Large intestine (tissue), 3 donors: Measurements from ENCODE around the gene EMC9. TPM values are rescaled to one million over a fixed set of nuclear protein-coding genes. Genes with fewer than 3 reads are reported as not detected.

Experiments used
- DNase-seq, 2 donors: peaks; one replicate each; pipeline versions ENCODE4 v3.0.0 to v3.0.0-alpha.2; 2013
- H3K27ac ChIP-seq: one replicate; pipeline ENCODE4 v1.5.1; 2013; ENCODE audit warnings: low read length
- H3K27me3 ChIP-seq: 2 replicates; pipeline ENCODE4 v1.6.1; 2013; ENCODE audit warnings: low read length; ENCODE audit not compliant: control insufficient read depth, insufficient read depth
- H3K36me3 ChIP-seq: 2 replicates; pipeline ENCODE4 v1.6.1; 2013; ENCODE audit warnings: low read length; ENCODE audit not compliant: control insufficient read depth, insufficient read depth
- H3K4me1 ChIP-seq: one replicate; pipeline ENCODE4 v1.6.1; 2013; ENCODE audit warnings: low read length; ENCODE audit not compliant: control insufficient read depth, insufficient read depth
- H3K4me3 ChIP-seq: one replicate; pipeline ENCODE4 v1.5.1; 2013; ENCODE audit warnings: low read length
- H3K9me3 ChIP-seq: one replicate; pipeline ENCODE4 v1.6.1; 2013; ENCODE audit warnings: mild to moderate bottlenecking, low read depth, low read length, moderate library complexity; ENCODE audit not compliant: control insufficient read depth
- WGBS: methylation state at CpG from one replicate; pipeline ENCODE4 v1.1.5; 2013; ENCODE audit warnings: low lambda C conversion rate; ENCODE audit not compliant: insufficient coverage; 5-methylcytosine and 5-hydroxymethylcytosine counted together
- polyA plus RNA-seq: library from polyadenylated mRNA; unstranded; fragments of 120-200 nt; gene quantifications from one replicate; pipeline ENCODE4 v1.2.1, GENCODE V29; 2013

EMC9 gene
- polyA plus RNA-seq, 1 donor = 33.9 TPM

DNA sequence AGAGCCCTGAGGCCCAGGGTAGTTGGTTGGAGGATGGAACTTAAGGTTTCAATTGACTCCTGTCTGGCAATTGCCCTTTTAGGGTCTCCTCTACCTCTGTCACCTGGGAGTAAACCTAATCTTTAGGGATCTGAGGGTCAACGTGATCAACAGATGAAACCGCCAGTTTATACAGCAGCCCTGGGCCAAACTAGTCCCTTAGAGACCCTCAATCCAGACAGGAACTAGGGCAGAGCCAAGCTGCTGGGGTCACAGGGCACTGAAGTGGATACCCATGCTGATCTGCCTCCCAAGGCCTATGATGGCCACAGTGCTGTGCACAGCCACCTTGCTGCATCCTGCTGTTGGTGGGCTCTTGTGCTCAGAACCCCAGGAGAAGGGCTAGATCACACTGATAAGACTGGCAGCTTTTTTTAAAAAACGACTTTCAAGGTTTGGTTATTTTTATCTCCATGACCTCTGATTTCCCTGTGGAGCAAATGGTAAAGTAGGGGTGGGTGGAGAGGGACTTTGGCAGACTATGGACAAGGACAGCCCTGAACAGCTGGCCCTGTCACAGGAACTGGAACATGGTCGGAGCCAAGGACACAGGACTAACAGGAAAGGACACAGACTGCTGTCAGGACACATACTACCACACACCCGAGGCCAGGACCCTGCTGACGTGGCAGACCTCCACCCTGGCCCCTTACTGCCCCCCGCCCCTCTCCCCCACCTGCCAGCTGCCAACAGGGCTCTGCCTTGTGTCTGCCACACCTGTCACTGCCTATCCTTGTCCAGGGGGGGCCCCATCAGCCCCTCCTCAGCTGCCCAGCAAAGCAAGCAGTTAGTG, 10.5 kb downstream of the EMC9 start:
- peaks cover 5% of the 10 kb centered on the region for H3K4me1 ChIP-seq
- no peak overlapping the region for H3K4me3 ChIP-seq
- peaks cover 3% of the 10 kb centered on the region for H3K36me3 ChIP-seq
- no peak overlapping the region for H3K27ac ChIP-seq
- no peaks in the 10 kb centered on the region for H3K9me3 ChIP-seq
- DNase-seq = no peak
- no peaks in the 10 kb centered on the region for H3K27me3 ChIP-seq
- WGBS = no CpG with 5 or more reads among the region's 7 CpGs

DNA sequence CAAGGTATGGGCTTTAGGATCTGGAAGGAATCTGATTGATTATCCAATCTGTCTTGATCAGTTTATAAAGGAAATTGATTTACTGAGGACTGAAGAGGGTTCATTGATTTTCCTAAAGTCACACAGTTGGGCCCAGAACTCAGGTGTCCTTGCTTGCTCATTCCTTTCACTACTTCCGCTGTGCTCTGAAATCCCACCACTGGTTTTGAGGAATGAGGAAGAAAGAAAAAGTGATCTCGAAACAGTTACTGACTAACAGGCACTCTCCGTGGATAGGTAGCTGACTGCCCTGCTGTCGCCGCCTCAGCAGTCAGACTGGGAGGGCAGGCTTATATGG, 11.0 kb downstream of the EMC9 start, which contains the start of gene FITM1:
FITM1 (plus strand) TSS at position 280 of the 337 bp plus-strand sequence. CDS start 905 bp downstream, outside the sequence.
- no CpG with 5 or more reads among the region's 5 CpGs for WGBS
- Histone ChIP-seq H3K4me3 (no peak within 1 kb of the TSS), H3K36me3 (peaks cover 3% of the 10 kb centered on the region), H3K27me3 (no peaks in the 10 kb centered on the region), H3K9me3 (no peaks in the 10 kb centered on the region), H3K4me1 (peaks cover 2% of the 10 kb centered on the region), H3K27ac (no peak within 1 kb of the TSS)
- no peak for DNase-seq

DNA sequence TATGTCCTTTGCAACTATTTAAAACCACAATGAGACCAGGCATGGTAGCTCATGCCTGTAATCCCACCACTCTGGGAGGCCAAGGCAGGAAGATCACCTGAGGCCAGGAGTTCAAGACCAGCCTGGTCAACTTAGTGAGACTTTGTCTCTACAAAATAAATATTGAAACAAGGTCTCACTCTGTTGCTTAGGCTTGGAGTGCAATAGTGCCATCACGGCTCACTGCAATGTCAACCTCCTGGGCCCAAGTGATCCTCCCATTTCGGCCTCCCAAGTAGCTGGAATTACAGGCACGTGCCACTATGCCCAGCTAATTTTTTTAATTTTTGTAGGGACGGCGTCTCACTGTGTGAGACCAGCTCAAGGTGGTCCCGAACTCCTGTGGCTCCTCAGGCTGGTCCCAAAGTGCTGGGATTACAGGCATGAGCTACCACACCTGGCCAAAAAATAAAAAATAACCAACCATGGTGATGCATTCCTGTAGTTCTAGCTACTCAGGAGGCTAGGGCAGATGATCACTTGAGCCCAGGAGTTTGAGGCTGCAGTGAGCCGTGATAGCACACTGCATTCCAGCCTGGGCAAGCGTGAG, 11.9 kb downstream of the EMC9 start:
- H3K27ac ChIP-seq = no peak overlapping the region
- DNase-seq = no peak
- peaks cover 3% of the 10 kb centered on the region for H3K36me3 ChIP-seq
- no CpG with 5 or more reads among the region's 8 CpGs for WGBS
- no peaks in the 10 kb centered on the region for H3K9me3 ChIP-seq
- H3K4me3 ChIP-seq = no peak overlapping the region
- no peaks in the 10 kb centered on the region for H3K27me3 ChIP-seq
- H3K4me1 ChIP-seq = no peaks in the 10 kb centered on the region

DNA sequence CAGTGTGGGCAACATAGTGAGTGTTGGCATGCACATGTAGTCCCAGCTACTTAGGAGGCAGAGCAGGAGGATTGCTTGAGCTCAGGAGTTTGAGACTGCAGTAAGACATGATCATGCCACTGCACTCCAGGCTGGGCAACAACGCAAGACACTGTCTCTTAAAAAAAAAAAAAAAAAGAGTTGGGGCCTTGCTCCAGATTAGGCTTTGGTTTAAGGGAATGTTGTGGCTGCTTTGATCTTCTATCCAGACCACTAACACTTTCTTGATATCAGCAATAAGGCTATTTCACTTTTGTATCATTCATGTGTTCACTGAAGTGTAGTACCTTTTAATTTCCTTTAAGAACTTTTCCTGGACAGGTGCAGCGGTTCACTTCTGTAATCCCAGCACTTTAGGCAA, 13.7 kb downstream of the EMC9 start:
- WGBS = no CpG with 5 or more reads among the region's 2 CpGs
- Histone ChIP-seq H3K4me1 (no peaks in the 10 kb centered on the region), H3K36me3 (peaks cover 21% of the 10 kb centered on the region), H3K27me3 (no peaks in the 10 kb centered on the region), H3K27ac (no peak overlapping the region), H3K9me3 (no peaks in the 10 kb centered on the region), H3K4me3 (no peak overlapping the region)
- no peak for DNase-seq

DNA sequence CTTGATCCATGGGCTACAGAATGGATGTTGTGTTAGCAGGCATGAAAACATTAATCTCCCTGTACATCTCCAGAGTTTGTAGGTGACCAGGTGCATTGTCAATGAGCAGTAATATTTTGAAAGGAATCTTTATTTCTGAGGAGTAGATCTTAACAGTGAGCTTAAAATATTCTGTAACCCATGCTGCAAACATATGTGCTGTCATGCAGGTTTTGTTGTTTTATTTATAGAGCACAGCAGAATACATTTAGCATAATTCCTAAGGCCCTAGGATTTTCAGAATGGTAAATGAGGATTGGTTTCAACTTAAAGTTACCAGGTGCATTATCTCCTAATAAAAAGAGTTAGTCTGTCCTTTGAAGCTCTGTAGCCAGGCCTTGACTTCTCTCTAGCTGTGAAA, 14.5 kb downstream of the EMC9 start:
- H3K36me3 ChIP-seq = peaks cover 22% of the 10 kb centered on the region
- no peak overlapping the region for H3K4me3 ChIP-seq
- H3K27me3 ChIP-seq = no peaks in the 10 kb centered on the region
- no peak for DNase-seq
- H3K27ac ChIP-seq = no peak overlapping the region
- H3K9me3 ChIP-seq = no peaks in the 10 kb centered on the region
- H3K4me1 ChIP-seq = no peaks in the 10 kb centered on the region

DNA sequence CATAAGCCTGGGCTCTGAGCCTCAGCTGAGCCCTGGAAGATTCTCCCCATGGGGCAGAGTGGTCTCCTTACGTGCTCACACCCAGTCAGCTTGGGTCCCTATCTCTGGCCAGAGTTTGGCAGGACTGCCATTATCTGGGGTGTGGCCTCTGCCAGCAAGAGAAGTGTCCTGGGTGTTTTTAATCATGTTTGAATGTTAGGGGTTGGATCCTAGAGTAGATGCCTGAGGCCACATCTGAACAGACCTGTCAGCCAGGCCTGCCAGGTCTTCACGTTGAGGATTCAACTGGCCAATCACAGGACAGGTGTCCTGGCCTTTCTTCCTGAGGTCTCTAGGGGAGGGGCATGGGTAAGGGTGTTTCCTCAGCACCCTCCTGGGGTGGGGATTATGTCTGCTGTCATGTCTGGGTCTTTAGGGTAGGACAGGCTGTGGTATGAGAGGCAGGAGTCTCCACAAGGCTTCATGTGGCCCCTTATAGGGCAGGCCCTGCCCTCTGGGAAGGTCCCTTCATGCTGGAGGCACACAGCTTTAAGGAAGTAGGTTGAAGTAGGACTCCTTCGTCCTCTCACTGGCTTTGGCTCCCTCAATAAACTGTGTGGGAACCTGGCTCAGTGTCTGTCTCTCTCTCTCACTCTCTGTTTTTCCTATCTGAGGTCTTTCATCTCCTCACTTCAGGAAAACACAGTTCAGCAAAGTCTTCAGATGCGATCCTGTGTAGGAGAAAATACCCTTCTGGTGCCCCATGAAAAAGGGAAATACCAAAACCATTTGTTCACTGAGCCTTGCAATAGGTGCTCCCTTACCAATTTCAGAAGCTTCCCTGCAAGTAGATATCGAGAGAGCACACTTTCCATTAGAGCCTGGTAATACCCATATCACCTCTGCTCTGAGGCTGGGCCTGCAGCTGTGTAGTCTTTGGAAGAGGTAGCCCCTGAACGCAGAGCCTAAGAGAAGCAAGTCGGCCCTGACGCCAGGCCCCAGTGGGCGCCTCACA, 17.7 kb downstream of the EMC9 start:
- Histone ChIP-seq H3K4me3 (no peak overlapping the region), H3K9me3 (no peaks in the 10 kb centered on the region)
- WGBS = no CpG with 5 or more reads among the region's 9 CpGs

GRCh38 chr14:24122898-24123297, 18.5 kb downstream of the EMC9 start:
- Histone ChIP-seq H3K4me1 (no peaks in the 10 kb centered on the region), H3K36me3 (peaks cover 60% of the 10 kb centered on the region), H3K27ac (no peak overlapping the region), H3K9me3 (no peaks in the 10 kb centered on the region), H3K4me3 (no peak overlapping the region), H3K27me3 (no peaks in the 10 kb centered on the region)
- no CpG with 5 or more reads among the region's 8 CpGs for WGBS
- no peak for DNase-seq

More for the DNA sequence above, 17.7 kb downstream of the EMC9 start:
- Histone ChIP-seq H3K4me1 (no peaks in the 10 kb centered on the region), H3K27ac (no peak overlapping the region), H3K36me3 (peaks cover 52% of the 10 kb centered on the region), H3K27me3 (no peaks in the 10 kb centered on the region)
- no peak for DNase-seq

GRCh38 chr14:24122416-24122815, 19.0 kb downstream of the EMC9 start:
- Histone ChIP-seq H3K27ac (no peak overlapping the region), H3K27me3 (no peaks in the 10 kb centered on the region), H3K36me3 (peaks cover 65% of the 10 kb centered on the region), H3K9me3 (no peaks in the 10 kb centered on the region), H3K4me3 (no peak overlapping the region), H3K4me1 (no peaks in the 10 kb centered on the region)
- DNase-seq = no peak
- WGBS = no CpG with 5 or more reads among the region's 4 CpGs

DNA sequence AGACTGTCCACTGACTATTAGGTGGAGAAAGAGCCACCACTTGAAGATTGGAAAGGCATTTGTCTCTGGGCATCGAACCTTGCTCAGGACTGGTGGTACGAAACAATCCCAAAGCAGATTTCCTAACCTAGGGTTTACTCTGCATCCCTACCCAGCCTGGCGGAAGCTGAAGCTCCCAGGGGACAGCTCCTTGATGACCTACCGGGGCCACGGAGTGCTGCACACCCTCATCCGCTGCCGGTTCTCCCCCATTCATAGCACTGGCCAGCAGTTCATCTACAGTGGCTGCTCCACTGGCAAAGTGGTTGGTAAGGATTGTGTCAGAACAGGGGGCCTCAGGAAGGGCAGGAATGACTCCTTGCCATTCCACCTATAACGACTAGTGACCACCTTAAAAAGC, 20.2 kb downstream of the EMC9 start:
- no peak for DNase-seq
- Histone ChIP-seq H3K36me3 (peaks cover 70% of the 10 kb centered on the region), H3K27me3 (no peaks in the 10 kb centered on the region), H3K4me1 (no peaks in the 10 kb centered on the region), H3K4me3 (no peak overlapping the region), H3K9me3 (no peaks in the 10 kb centered on the region), H3K27ac (no peak overlapping the region)
- WGBS = no CpG with 5 or more reads among the region's 8 CpGs

- Histone ChIP-seq H3K9me3 (no peaks in the 10 kb centered on the region), H3K4me3 (no peak overlapping the region), H3K27ac (no peak overlapping the region), H3K4me1 (no peaks in the 10 kb centered on the region), H3K27me3 (no peaks in the 10 kb centered on the region), H3K36me3 (peaks cover 70% of the 10 kb centered on the region)
- no peak for DNase-seq
- 100% methylated on average over 3 of the region's 6 CpGs for WGBS
Measured at GRCh38 chr14:24119691-24120090, 21.7 kb downstream of the EMC9 start.
